NCI-H1694 treated with DMSO at 0.1 percent for 48 hours (cell line): ENCODE measurements around the gene SGMS1.
"Not testable (repeated sequence)": the region's sequence is repeated elsewhere in the genome, so short reads cannot be mapped to it uniquely, and the experiment has no call there.

Experiments
- DNase-seq: peaks from one replicate; lab custom pipeline; 2025; lab: John Stamatoyannopoulos, UW

SGMS1 gene

DNA sequence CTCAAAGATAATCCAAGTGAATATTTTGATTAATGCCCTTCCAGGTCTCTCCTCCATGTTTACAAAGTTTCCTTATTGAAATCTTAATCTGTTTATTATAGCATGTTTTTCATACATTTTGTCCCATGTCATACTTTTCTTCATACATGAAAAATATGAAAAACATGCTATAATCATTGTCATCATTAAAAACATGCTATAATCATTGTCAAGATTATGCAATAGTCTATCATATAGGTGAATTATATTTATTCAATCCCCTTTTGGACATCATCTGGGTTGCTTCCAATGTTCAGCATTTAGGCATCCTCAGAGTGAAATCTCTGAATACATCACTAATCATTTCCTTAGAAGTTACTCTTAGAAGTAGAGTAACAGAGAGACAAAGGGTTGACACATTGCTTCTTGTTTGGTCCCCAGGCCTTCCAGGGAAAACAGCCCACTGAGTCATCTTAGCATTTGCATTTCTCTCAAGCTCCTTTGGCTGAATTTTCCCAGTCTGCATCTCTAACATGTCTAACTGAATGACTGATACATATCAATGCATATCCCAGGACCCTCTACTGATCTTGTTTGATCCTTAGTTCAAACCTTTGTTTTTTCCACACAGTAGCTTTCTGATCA, 87.0 kb downstream of the SGMS1 start:
- no peak for DNase-seq

DNA sequence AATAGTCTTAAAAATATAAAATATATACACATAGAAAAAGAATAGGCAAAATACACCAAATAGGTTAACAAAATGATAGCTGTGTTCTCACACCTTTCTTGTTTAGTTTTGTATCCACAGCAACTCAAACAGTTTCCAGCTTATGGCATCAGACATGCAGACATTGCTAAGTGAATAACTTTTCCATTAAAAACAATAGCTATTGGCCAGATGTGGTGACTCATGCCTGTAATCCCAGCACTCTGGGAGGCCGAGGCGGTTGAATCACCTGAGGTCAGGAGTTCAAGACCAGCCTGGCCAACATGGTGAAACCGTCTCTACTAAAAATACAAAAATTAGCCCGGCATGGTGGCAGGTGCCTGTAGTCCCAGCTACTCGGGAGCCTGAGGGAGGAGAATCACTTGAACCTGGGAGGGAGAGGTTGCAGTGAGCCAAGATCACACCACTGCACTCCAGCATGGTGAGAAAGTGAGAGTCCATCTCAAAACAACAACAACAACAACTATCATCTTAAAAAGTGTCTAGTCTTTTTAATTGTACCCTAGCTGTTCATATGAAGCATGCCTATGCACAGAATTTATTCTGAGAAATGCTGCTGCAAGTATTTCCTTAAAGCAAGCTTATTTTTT, 88.9 kb downstream of the SGMS1 start:
- not testable (repeated sequence) for DNase-seq

DNA sequence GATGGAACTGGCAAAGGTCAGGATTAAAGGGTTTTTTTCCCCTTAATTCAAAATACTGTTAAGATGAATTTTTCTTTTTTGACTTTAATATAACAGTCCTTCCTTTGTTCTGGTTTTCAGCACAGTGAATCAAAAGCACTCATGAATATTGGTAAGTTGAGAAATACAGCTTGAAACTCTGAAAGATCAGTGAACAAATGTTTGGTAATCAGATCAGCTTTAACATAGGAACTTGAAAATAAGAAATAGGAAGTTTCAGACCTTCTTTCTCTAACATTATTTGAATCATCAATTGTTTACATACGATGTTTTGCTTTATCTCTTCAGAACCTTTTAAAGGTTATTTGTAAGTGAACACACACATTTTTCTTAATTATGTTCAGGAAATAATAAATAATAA, 90.5 kb downstream of the SGMS1 start:
- DNase-seq = no peak

DNA sequence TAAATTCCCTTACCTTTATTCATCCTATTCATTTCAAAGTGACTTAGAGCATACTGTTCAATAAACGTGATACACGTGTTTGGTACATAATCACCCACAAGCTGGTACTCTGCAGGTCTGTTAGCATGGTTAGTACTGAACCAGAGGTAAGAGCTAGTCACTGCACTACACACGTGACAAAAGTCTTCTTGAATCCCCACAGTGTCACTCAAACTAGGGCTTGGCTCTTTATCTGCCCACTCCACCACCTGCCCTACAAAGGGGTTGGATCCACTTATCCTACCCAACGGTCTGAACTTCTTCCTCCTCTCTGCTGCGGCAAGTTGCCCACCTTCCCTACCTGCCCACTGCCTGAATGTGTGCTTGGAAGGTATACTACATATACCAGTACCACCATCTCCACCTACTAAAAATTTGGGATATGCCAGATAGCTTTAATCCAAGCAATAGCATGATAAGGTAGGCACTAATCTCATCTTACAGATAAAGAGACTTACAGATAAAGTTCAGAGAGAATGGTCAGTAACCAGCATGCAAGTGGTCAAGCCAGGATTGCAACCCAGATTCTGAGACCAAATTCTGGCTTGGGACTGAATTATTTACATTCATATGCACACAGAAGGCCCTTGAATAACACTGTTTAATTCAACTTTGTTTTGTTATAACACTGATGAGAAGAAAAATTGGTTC, 92.2 kb downstream of the SGMS1 start:
- DNase-seq = no peak

DNA sequence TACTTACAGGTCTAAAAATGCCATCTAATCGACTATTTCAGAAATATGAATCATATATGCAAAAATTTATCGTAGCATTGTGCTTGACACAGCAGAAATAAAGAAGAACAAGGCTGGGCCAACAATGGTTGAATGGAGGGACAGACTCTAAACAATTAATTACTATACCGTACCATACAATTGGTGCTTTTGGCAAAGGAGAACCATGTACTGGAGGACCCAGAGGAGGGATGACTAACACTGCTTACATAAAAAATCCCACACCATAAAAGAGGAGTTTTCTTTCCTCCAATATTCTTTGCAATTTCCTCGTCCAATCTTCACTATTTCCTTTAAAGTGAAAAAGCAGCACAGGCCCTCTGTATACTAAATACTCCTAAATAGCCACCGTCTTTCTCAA, 94.1 kb downstream of the SGMS1 start:
- DNase-seq = no peak

DNA sequence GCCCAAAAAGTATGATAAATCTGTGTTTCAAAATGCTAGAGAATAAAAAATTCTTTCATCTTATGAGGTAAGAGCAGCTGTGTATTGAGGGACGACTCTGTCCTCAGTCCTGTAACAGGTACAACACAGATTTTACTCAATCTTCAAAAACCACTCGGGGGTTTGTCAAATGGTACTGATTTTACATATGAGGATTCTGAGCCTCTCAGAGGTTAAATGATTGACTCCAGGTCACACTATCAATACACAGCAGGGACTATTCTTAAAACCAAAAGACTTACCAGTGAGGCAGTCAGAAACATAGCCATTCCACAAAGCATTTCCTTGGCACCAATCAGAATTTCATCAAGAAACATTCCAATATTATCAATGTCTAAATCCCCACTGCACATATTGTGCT, 95.5 kb downstream of the SGMS1 start:
- no peak for DNase-seq

DNA sequence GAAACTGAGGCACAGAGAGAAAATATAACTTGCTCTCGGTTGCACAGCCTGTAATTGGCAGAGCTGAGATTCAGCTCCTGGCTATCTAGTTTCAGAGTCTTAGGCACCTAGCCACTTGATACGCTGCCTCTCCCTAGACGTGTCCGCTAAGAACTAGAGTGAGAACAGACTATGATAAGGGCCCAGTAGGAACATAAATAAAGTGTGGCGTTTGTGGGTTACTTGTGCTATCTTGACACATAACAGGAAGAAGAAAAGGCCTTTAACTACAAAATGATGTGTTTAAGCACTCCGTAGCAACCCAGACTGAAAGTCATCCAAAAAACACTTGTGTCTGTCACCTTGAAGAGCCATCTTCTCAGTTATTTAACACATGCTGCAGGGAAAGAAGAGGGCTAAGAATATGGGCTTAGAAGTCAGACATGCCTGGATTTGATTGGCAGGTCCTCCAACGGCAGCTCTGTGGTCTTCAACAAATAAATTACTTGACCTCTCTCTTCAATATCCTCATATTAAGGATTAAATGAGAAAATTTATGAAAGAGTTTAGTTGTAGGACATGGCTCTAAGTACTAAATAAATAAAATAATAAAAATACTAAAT, 96.2 kb downstream of the SGMS1 start:
- DNase-seq = no peak

DNA sequence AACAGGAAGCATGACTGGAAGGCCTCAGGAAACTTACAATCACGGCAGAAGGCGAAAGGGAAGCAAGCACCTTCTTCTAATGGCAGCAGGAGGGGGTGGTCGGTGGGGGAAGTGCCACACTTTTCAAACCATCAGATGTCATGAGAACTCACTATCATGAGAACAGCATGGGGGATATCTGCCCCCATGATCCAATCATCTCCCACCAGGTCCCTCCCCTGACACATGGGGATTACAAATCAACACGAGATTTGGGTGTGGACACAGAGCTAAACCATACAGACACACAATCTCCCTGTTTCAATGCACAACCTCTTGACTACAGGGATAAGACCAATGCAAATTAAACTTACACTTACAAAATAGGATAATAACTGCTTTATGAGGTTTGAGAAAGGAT, 97.6 kb downstream of the SGMS1 start:
- DNase-seq = no peak

DNA sequence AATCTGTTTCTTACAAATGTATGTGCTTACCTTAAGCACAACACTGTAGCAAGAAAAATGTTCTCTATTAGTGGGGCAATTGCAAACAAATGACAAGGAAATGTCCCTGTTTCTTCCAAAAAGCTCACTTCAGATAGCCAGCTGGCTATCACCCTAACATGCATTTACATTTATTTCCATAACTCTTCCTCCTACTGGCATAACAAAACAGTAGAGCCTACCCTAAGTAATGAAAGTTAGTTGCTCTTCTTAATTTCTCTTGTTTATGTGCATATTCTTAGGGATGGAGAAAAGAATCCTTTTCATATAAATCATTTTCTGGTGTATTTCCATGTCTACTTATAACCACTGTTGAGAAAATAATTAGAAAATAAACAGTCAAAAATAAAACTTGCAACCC, 100.4 kb downstream of the SGMS1 start:
- DNase-seq = no peak

DNA sequence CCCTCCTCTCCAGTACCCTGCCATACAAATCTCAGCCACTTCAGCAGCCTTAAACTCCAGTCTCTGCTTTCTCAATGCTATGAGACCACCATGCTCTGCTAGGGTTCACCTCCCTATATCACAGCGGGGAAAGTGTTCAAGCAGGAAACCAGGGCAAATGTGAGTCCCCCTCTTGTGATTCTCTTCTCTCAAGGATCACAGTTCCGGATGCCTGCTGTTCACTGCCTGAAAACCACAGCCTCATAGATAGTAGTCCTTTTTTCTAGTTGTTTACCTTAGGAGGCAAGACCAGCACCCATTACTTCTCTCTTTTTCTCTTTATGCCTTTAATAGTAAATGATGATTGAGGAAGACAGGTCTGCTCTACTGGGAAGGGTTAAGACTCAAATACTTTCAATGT, 100.8 kb downstream of the SGMS1 start:
- DNase-seq = no peak

DNA sequence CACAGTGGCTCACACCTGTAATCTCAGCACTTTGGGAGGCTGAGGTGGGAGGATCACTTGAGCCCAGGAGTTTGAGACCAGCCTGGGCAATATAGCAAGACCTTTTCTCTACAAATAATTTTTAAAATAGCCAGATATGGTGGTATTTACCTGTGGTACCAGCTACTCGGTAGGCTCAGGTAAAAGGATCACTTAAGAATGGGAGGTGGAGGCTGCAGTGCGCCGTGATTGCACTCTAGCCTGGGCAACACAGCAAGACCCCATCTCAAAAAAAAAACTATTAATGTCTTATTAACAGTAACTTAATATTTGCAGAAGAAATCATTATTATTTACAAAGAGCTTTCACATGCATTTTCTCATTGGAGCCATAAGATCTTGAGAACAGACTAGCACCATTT, 103.6 kb downstream of the SGMS1 start:
- no peak for DNase-seq

DNA sequence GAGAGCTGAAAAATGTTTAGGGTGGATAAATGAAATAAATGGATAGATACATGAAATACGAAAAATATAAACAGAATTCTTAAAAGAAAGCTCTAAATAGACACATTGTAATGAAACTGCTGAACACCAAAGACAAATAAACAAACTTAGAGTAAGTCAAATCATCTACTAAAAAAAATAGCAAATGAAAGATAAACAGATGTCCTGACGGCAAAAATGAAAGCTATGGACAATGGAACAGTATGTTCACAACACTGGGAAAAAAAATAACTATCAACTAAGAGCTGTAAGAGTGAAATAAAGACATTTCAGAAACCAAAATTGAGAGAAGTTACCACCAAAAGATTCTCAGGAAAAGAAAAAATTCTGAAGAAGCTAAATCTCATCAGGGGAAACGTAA, 106.1 kb downstream of the SGMS1 start:
- DNase-seq = no peak

DNA sequence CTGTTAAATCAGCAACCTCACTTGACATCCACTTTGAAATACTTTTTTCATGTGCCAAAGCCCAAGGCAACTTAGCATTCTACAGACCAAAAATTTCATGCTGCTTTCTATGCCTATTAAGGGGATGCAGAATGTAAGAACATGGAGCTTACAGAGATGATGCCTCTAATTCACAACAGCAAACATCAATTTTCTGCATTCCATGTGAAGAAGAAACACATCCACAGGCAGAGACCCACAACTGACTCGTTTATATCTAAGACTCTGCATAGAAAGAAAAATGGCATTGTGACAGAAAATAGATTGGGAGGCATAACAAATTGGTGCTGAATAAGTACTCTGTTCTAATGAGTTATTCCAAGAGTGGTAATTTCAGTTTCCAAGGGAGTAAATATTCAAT, 107.6 kb downstream of the SGMS1 start:
- DNase-seq = no peak

DNA sequence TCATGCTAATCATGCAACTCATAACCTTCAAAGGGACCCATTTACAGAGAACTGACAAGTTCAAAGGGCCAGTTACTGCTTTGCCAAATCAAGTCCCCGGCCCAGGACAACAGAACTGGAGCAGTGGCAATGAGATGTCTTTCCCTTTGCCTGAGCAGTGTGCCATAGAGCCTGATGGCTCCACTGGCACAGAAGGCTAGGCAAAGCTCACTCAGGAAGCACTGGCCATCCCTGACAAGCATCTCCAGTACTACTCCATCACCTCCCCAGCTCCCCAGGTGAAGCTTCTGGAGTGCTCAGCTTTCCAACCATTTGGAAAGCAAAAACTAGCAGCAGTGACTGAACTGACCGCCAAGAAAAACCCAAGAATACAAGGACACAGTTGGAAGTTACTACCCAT, 108.3 kb downstream of the SGMS1 start:
- no peak for DNase-seq

DNA sequence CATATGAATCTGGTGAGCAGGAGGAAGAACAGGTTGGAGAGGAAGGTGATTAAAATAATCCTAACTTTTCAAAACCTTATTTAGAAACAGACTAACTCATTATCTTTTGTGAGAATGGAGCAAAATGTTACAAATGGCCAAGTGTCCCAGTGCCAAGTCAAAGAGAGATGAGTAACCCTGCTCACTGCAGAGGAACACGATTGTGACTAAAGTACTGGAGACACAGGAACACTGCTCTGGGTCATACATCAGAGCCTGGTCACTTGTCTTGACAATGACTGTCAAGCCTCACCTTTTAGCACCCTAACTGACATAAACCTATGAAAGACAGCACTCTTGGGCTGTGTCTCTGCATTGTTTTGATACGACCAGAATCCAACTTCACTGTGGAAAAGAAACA, 108.8 kb downstream of the SGMS1 start:
- no peak for DNase-seq

DNA sequence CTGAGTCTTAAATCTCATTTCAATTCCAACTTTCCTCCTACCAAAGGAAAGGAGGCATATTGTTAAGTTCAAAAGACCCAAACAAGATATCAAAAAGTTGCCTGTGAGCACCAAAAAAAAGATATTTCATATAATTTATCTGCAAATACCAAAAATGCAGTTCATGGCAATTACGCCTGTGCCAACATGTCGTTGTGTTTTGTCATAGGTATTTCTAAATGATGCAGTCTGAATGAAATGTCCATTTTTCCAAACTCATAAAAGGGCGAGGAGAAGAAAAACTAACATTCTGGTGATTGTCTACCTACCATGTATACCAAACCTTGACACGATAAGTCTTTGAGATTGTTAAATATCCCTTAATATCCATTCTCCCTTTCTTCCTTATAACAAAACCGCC, 109.8 kb downstream of the SGMS1 start:
- no peak for DNase-seq

DNA sequence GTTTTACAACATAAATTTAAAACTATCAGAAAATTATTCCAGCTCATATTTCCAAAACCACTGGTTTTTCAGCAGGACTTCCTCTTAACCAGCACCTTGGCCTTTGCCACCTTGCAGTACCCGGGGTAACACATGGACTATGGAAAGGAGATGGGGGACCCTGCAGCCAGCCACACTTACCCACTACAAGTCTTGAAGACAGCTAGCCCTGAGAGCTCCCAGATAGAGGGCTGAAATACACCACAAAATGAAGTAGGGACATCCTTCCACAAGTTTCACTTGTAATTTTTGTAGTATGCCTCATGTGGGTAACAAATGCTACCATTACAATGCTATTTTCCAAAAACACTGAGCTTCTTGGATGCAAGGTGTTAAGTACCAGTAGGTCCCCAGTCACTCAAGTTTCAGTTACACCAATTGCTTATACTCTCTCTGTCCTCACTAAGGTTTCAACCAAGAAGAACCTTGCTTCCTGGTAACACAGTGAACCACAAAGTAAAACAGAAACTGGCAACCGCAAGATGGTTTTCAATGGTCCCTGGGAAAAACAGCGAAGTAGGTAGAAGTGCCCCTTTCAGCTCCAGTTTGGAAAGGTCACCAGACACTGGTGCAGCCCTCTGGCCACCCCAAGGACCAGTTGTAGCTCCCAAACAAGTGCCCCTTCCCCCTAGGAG, 110.9 kb downstream of the SGMS1 start:
- no peak for DNase-seq

DNA sequence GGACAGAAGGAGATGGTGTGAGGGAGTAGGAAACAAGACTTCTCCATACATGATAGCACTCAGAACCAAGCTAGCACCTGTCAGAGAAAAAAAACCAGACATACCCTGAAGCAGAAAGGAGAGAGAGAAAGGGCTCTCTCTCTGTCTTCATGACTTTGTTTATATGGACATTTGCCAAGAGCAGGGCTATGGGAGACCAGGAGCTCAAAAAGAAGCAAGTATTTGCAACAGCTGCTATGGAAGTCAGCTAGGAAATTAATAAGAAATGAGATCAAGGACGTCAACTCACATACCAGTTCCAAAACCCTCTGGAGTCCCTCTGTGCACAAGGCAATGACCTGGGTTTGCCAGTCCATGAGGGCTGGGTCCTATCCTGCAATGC, 111.6 kb downstream of the SGMS1 start:
- no peak for DNase-seq

DNA sequence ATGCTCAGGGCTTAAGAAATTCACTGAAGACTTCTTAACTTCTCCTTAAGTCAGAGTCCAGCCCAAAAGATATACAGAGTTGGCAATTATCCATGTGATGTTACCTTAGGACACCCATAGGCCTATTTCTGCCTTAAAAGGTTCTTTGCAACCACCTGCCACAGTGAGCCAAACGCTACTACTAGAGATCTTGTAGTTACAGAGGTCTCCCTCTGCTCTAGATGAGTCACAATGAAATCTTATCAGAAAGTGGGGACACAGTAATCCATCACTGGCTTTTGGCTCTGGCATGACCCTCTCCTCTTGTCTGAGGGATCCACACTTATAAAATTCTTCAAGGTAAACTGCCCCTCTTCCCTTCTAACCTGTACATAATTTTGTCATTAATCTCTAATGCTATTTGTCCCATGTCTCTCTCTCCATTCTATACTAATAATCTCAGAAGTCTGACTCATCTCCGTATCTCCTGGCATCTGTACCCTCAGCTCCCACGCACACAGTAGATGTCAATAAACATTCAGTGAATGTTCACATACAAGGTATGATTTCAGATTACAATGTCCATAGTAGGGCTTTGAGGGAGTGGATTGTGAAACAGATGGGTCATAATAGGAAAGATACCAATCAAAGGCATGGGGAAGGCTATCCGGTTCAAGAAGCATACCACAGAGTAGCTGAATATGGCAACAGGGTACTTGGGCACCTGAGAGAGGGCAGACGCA, 112.1 kb downstream of the SGMS1 start:
- no peak for DNase-seq

DNA sequence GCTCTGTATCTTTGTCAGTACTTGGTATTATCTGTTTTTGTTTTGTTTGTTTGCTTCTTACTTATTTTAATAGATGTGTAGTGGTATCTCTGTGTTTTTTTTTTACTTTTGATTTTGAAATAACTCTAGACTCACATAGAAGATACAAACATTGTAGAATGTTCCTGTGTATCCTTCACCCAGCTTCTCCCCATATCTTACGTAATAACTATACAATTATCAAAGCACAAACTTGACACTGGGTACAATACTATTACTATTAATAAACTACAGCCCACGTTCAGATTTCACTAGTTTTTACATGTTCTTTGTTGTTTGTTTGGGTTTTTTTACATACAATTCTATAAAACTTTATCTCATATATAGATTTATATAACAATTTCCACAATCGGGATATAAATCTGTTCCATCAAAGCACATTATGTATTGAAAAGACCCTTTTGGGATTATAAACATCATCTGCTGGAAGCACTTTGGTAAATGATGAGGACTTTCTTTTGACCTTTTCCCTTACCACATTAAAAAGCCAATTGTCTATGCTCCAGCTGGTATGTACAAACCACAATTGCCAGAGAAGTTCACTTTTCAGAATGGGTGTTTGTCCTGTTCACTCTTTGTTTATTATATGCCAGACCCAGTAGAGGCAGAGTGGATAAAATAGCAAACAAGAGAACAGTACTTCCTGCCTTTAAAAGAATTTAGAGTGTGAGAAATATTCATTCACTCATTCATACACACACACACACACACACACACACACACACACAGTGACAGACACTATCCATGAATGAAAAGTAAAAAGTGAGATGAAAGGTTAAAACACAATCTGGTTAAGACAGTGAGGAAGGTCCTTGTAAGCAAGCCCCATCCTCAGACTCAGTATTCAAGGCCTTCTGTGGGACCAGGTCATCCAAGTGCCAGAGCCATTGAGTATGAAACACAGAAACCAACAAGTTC, 113.0 kb downstream of the SGMS1 start:
- DNase-seq = no peak
